WTC11 (cell line): ENCODE measurements around the gene SRGAP1. TPM values are rescaled to one million over a fixed set of nuclear protein-coding genes. Genes with fewer than 3 reads are reported as not detected.

Source experiments
- ATAC-seq: fragments of 200-7000 bp; cut with Tn5 transposase; 2 replicates; pipeline ENCODE4 v1.10.0; 2021; ENCODE audit warnings: mild to moderate bottlenecking, moderate library complexity
- CTCF ChIA-PET: fragments of 300-600 bp; sonication (Branson Sonifier 250); formaldehyde crosslinking; loops from one replicate; lab custom pipeline; 2021; ENCODE audit warnings: antibody characterized with exemption; lab: Charles Lee
- POLR2A ChIA-PET: fragments of 350-600 bp; sonication (Branson Sonifier 250); formaldehyde crosslinking; loops from one replicate; lab custom pipeline; 2021; ENCODE audit warnings: antibody characterized with exemption; lab: Charles Lee
- DNase-seq: peaks from one replicate; pipeline ENCODE4 v3.0.0; 2021; ENCODE audit warnings: low spot score
- H3K27ac Mint-ChIP-seq: 2 replicates; pipeline ENCODE4 v1.8.0; 2021; ENCODE audit warnings: mixed read lengths
- H3K27me3 Mint-ChIP-seq: 2 replicates; pipeline ENCODE4 v1.8.0; 2021; ENCODE audit warnings: low read depth, mild to moderate bottlenecking, moderate library complexity, mixed read lengths
- H3K36me3 Mint-ChIP-seq: 2 replicates; pipeline ENCODE4 v1.8.0; 2021; ENCODE audit warnings: mixed read lengths
- H3K4me1 Mint-ChIP-seq: 2 replicates; pipeline ENCODE4 v1.8.0; 2022; ENCODE audit warnings: mixed read lengths
- H3K4me3 Mint-ChIP-seq: 2 replicates; pipeline ENCODE4 v1.8.0; 2021; ENCODE audit warnings: mild to moderate bottlenecking, moderate library complexity, mixed read lengths
- H3K9me3 Mint-ChIP-seq: 2 replicates; pipeline ENCODE4 v1.8.0; 2021; ENCODE audit warnings: mixed read lengths
- ARID4B ChIP-seq: sonication (generic); formaldehyde crosslinking; IDR thresholded peaks from 2 replicates; pipeline ENCODE4 v1.8.0; 2023; ENCODE audit warnings: missing genetic modification reagents, mild to moderate bottlenecking, borderline replicate concordance
- ESRRA ChIP-seq: sonication (generic); formaldehyde crosslinking; IDR thresholded peaks from 2 replicates; pipeline ENCODE4 v1.8.1; 2022; ENCODE audit warnings: mild to moderate bottlenecking, missing genetic modification reagents, borderline replicate concordance
- FOXP4 ChIP-seq: sonication (generic); formaldehyde crosslinking; IDR thresholded peaks from 2 replicates; pipeline ENCODE4 v1.8.0; 2022; ENCODE audit warnings: mild to moderate bottlenecking, missing genetic modification reagents
- OVOL2 ChIP-seq: fragments of 250-450 bp; sonication (Bioruptor Pico); IDR thresholded peaks from 2 replicates; pipeline ENCODE4 v1.9.0; 2021; ENCODE audit warnings: mild to moderate bottlenecking, borderline replicate concordance
- RELA ChIP-seq: sonication (generic); formaldehyde crosslinking; IDR thresholded peaks from 2 replicates; pipeline ENCODE4 v1.8.1; 2022; ENCODE audit warnings: missing genetic modification reagents, mild to moderate bottlenecking, borderline replicate concordance
- RORB ChIP-seq: fragments of 250-450 bp; sonication (Bioruptor Pico); IDR thresholded peaks from 2 replicates; pipeline ENCODE4 v1.9.0; 2021; ENCODE audit warnings: mild to moderate bottlenecking
- SMAD3 ChIP-seq: sonication (generic); formaldehyde crosslinking; IDR thresholded peaks from 2 replicates; pipeline ENCODE4 v1.8.0; 2022; ENCODE audit warnings: missing genetic modification reagents, mild to moderate bottlenecking, borderline replicate concordance
- SMAD4 ChIP-seq: sonication (generic); formaldehyde crosslinking; IDR thresholded peaks from 2 replicates; pipeline ENCODE4 v1.8.0; 2022; ENCODE audit warnings: mild to moderate bottlenecking, missing genetic modification reagents
- ZNF317 ChIP-seq: sonication (generic); formaldehyde crosslinking; IDR thresholded peaks from 2 replicates; pipeline ENCODE4 v1.8.1; 2023; ENCODE audit warnings: low read depth, mild to moderate bottlenecking, moderate library complexity, missing genetic modification reagents, borderline replicate concordance
- ZNF425 ChIP-seq: fragments of 250-450 bp; sonication (Bioruptor Pico); conservative IDR thresholded peaks from 2 replicates; pipeline ENCODE4 v1.9.0; 2021; ENCODE audit warnings: mild to moderate bottlenecking
- ZNF512 ChIP-seq: sonication (generic); formaldehyde crosslinking; IDR thresholded peaks from 2 replicates; pipeline ENCODE4 v1.8.1; 2022; ENCODE audit warnings: missing genetic modification reagents, borderline replicate concordance
- ZSCAN18 ChIP-seq: fragments of 250-450 bp; sonication (Bioruptor Pico); IDR thresholded peaks from 2 replicates; pipeline ENCODE4 v2.1.2; 2022; ENCODE audit warnings: mild to moderate bottlenecking, moderate library complexity
- total RNA-seq: library from RNA; stranded (reverse); gene quantifications from 3 replicates; pipeline ENCODE4 v1.2.3, GENCODE V29; 2021

The SRGAP1 gene
- total RNA-seq, 1 experiment from 2014 or later = 10.3 TPM

GRCh38 chr12:63958876-63959580 lies 114.5 kb downstream of the SRGAP1 start:
- no peak overlapping the region for H3K4me3 Mint-ChIP-seq
- DNase-seq (no peak), ATAC-seq (no peak)
- ChIA-PET POLR2A (interaction anchor here (0.6 kb wide), 1 partner anchor 19 kb away, joined by 3 read pairs; no protein-coding TSS in a partner anchor), CTCF (no interaction called here)
- H3K4me1 Mint-ChIP-seq = no peaks in the 10 kb centered on the region
- TF ChIP-seq RELA (CRISPR knock-in tag) (no peak), ZNF512 (CRISPR knock-in tag) (no peak)
- no peaks in the 10 kb centered on the region for H3K36me3 Mint-ChIP-seq
- no peaks in the 10 kb centered on the region for H3K27me3 Mint-ChIP-seq
- H3K27ac Mint-ChIP-seq = no peak overlapping the region
- H3K9me3 Mint-ChIP-seq = no peaks in the 10 kb centered on the region

- Mint-ChIP-seq H3K36me3 (no peaks in the 10 kb centered on the region), H3K27ac (no peak overlapping the region), H3K27me3 (no peaks in the 10 kb centered on the region), H3K9me3 (no peaks in the 10 kb centered on the region), H3K4me1 (peaks cover 10% of the 10 kb centered on the region; the same call in 1 of the 2 replicates), H3K4me3 (no peak overlapping the region)
- ATAC-seq = no peak
- POLR2A ChIA-PET = no interaction called here
- CTCF ChIA-PET = no interaction called here
- DNase-seq = no peak
- no peak for TF ChIP-seq SMAD3 (CRISPR knock-in tag)
- no peak for TF ChIP-seq ZNF317 (CRISPR knock-in tag)
- TF ChIP-seq ZNF425 (CRISPR knock-in tag) = no peak
- TF ChIP-seq ESRRA (CRISPR knock-in tag) = no peak
- no peak for TF ChIP-seq SMAD4 (CRISPR knock-in tag)
Observed at GRCh38 chr12:63961048-63961447, 116.5 kb downstream of the SRGAP1 start.

GRCh38 chr12:63961543-63961942 lies 117.0 kb downstream of the SRGAP1 start:
- no peak overlapping the region for H3K27ac Mint-ChIP-seq
- H3K27me3 Mint-ChIP-seq = no peaks in the 10 kb centered on the region
- DNase-seq (no peak), ATAC-seq (no peak)
- TF ChIP-seq OVOL2 (CRISPR knock-in tag) (no peak), FOXP4 (CRISPR knock-in tag) (no peak), ARID4B (no peak), RORB (CRISPR knock-in tag) (no peak), ZSCAN18 (CRISPR knock-in tag) (no peak)
- H3K4me1 Mint-ChIP-seq = peaks cover 14% of the 10 kb centered on the region
- CTCF ChIA-PET = no interaction called here
- POLR2A ChIA-PET = no interaction called here
- H3K4me3 Mint-ChIP-seq = no peak overlapping the region
- H3K36me3 Mint-ChIP-seq = no peaks in the 10 kb centered on the region
- H3K9me3 Mint-ChIP-seq = no peaks in the 10 kb centered on the region
